B cell (primary cell): ENCODE data around the gene VSIG10L. TPM values are rescaled to one million over a fixed set of nuclear protein-coding genes. Genes with fewer than 3 reads are reported as not detected.

Experiments
- ATAC-seq: fragments of 200-7000 bp; cut with Tn5 transposase; one replicate; pipeline ENCODE4 v1.10.0; 2021; ENCODE audit warnings: low read depth, mild to moderate bottlenecking, moderate number of reproducible peaks, moderate library complexity
- CTCF ChIA-PET: fragments of 350-600 bp; sonication (Branson Sonifier 250); formaldehyde crosslinking; loops from one replicate; lab custom pipeline; 2021; ENCODE audit warnings: antibody characterized with exemption, inconsistent platforms; lab: Charles Lee
- POLR2A ChIA-PET: fragments of 350-600 bp; sonication (Branson Sonifier 250); formaldehyde crosslinking; loops from one replicate; lab custom pipeline; 2021; ENCODE audit warnings: antibody characterized with exemption; lab: Charles Lee
- DNase-seq: peaks from one replicate; pipeline ENCODE4 v3.0.0; 2013
- H2AFZ ChIP-seq: 2 replicates; pipeline ENCODE4 v1.6.1; 2012; ENCODE audit warnings: mild to moderate bottlenecking, low read depth, low read length; ENCODE audit not compliant: insufficient read depth, poor library complexity, severe bottlenecking
- H3K27ac ChIP-seq, 2 donors: 1 replicate in 1 of 2; 2 replicates in 1 of 2; pipeline ENCODE4 v1.5.1; 2012 to 2013; ENCODE audit warnings: low read length in 2 of 2, mild to moderate bottlenecking in 2 of 2, moderate library complexity in 1 of 2
- H3K27me3 ChIP-seq, 4 experiments: fragments of 200-600 bp in 1 of 4; sonication (generic) in 1 of 4; replicated peaks in 1 of 4; 1 replicate in 2 of 4; 2 replicates in 2 of 4; pipeline versions ENCODE4 v1.6.1 to v1.7.0; 2013 to 2016; ENCODE audit warnings: low read length in 3 of 4, mild to moderate bottlenecking in 2 of 4, mixed read lengths in 1 of 4, moderate library complexity in 1 of 4; ENCODE audit not compliant: insufficient read depth in 4 of 4, control insufficient read depth in 3 of 4; ENCODE audit errors: control extremely low read depth in 1 of 4
- H3K36me3 ChIP-seq, 2 experiments: replicated peaks in 1 of 2; 1 replicate in 1 of 2; 2 replicates in 1 of 2; pipeline versions ENCODE4 v1.6.1 to v1.7.1; 2013; ENCODE audit warnings: low read length in 1 of 2; ENCODE audit not compliant: insufficient read depth in 2 of 2, control insufficient read depth in 1 of 2; ENCODE audit errors: control extremely low read depth in 1 of 2, extremely low read depth in 1 of 2
- H3K4me1 ChIP-seq, 2 donors: fragments of 200-600 bp in 1 of 2; sonication (generic) in 1 of 2; 1 replicate in 1 of 2; 2 replicates in 1 of 2; pipeline versions ENCODE4 v1.5.1 to v1.6.1; 2013 to 2017; ENCODE audit warnings: low read length in 2 of 2; ENCODE audit not compliant: control insufficient read depth in 2 of 2, insufficient read depth in 2 of 2
- H3K4me2 ChIP-seq: replicated peaks from 2 replicates; pipeline ENCODE3; 2012; ENCODE audit warnings: mild to moderate bottlenecking, low read depth, low read length; ENCODE audit not compliant: poor library complexity, severe bottlenecking
- H3K4me3 ChIP-seq, 5 experiments: fragments of 200-600 bp in 1 of 5; sonication (generic) in 1 of 5; 1 replicate in 3 of 5; 2 replicates in 2 of 5; pipeline versions ENCODE4 v1.5.1 to v1.7.0; 2011 to 2016; ENCODE audit warnings: low read length in 4 of 5, mild to moderate bottlenecking in 4 of 5, low read depth in 2 of 5, control low read depth in 1 of 5, moderate library complexity in 1 of 5; ENCODE audit not compliant: insufficient read depth in 1 of 5; ENCODE audit errors: control extremely low read depth in 1 of 5, extremely low read depth in 1 of 5
- H3K79me2 ChIP-seq: fragments of 200-600 bp; sonication (generic); one replicate; pipeline ENCODE4 v1.6.0; 2016; ENCODE audit warnings: low read length; ENCODE audit not compliant: control insufficient read depth, insufficient read depth
- H3K9ac ChIP-seq: fragments of 200-600 bp; sonication (generic); 2 replicates; pipeline ENCODE4 v1.6.1; 2017; ENCODE audit warnings: mild to moderate bottlenecking, low read length, moderate library complexity
- H3K9me3 ChIP-seq, 3 donors: one replicate each; pipeline versions ENCODE4 v1.6.1 to v1.7.1; 2013; ENCODE audit warnings: low read length in 2 of 3; ENCODE audit not compliant: control insufficient read depth in 2 of 3, insufficient read depth in 1 of 3; ENCODE audit errors: control extremely low read depth in 1 of 3
- H4K20me1 ChIP-seq: 2 replicates; pipeline ENCODE4 v1.6.0; 2012; ENCODE audit warnings: mild to moderate bottlenecking, low read length; ENCODE audit not compliant: insufficient read depth, control insufficient read depth, poor library complexity, severe bottlenecking
- H3K27ac Mint-ChIP-seq: one replicate; pipeline ENCODE4 v1.8.0; 2021; ENCODE audit warnings: mixed read lengths
- H3K27me3 Mint-ChIP-seq: one replicate; pipeline ENCODE4 v1.8.0; 2021; ENCODE audit warnings: mixed read lengths
- H3K4me1 Mint-ChIP-seq: one replicate; pipeline ENCODE4 v1.8.0; 2021; ENCODE audit warnings: mixed read lengths
- H3K4me3 Mint-ChIP-seq: one replicate; pipeline ENCODE4 v1.8.0; 2021; ENCODE audit warnings: mixed read lengths
- H3K9me3 Mint-ChIP-seq: one replicate; pipeline ENCODE4 v1.8.0; 2022; ENCODE audit warnings: mixed read lengths; ENCODE audit not compliant: insufficient read depth
- EZH2 ChIP-seq: IDR thresholded peaks from 2 replicates; pipeline ENCODE4 v1.6.1; 2012; ENCODE audit warnings: borderline replicate concordance, low read depth, mild to moderate bottlenecking, moderate library complexity, low read length; ENCODE audit not compliant: insufficient read depth, poor library complexity, severe bottlenecking
- WGBS: methylation state at CpG from one replicate; pipeline ENCODE4 v1.1.5; 2013; ENCODE audit warnings: missing lambda C conversion rate; ENCODE audit not compliant: insufficient coverage; 5-methylcytosine and 5-hydroxymethylcytosine counted together
- intact Hi-C: fragments of 100-400 bp; cut with micrococcal nuclease; formaldehyde crosslinking; loops from one replicate; pipeline ENCODE4 v1.10.0; 2022
- polyA plus RNA-seq: library from polyadenylated mRNA; depleted of rRNA; stranded (reverse); fragments of >200 nt; gene quantifications from 2 replicates; pipeline ENCODE4 v1.2.3, GENCODE V29; 2012
- total RNA-seq, 2 donors: library from RNA; stranded (reverse); fragments of 120-200 nt in 1 of 2; gene quantifications; 1 replicate in 1 of 2; 2 replicates in 1 of 2; pipeline versions ENCODE4 v1.2.3 to v1.2.4, GENCODE V29; 2013 to 2022
- TF ChIP-seq, protein P1 (sequence below): fragments of 200-600 bp; IDR thresholded peaks from one replicate; pipeline ENCODE4 v1.8.0; 2022; ENCODE audit warnings: antibody characterized with exemption, mild to moderate bottlenecking

The VSIG10L gene
- total and polyA plus RNA-seq, 2 donors (not counting 1 experiment from before 2014, with no cell fraction given) = 1.3 to 1.7 TPM

DNA sequence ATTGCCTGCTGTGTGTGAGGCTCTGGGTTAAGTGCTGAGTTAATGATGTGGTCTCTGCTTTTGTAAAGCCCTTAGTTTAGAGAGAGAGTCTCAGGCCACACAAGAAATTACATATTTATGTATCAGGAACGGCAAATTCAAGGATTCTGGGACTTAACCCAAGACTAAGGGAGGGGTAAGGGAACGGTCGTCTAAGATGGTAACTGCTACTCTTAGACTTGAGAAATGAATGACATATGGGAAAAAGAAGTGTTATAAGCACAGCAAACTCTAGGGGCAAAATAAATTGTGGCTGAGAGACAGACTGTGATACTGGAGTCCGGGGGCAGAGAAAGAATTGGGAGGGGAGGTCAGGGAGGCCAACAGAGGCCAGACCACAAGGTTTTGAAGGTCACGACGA, 10.2 kb downstream of the VSIG10L start:
- 96% methylated on average over 5 of the region's 6 CpGs for WGBS
- H3K4me1 ChIP-seq = peaks cover 12 to 18% of the 10 kb centered on the region in 2 donors
- POLR2A ChIA-PET = no interaction called here
- ATAC-seq (no peak), DNase-seq (no peak)
- H2AFZ ChIP-seq = no peak overlapping the region
- H3K27ac ChIP-seq = no peak overlapping the region
- H4K20me1 ChIP-seq = no peaks in the 10 kb centered on the region
- H3K4me3 ChIP-seq = no peak overlapping the region
- Mint-ChIP-seq H3K27ac (no peak overlapping the region), H3K4me1 (peaks cover 8% of the 10 kb centered on the region), H3K9me3 (peaks cover 4% of the 10 kb centered on the region), H3K4me3 (no peak overlapping the region), H3K27me3 (peaks cover 32% of the 10 kb centered on the region)
- intact Hi-C loops = no loop called here
- no peaks in the 10 kb centered on the region for H3K36me3 ChIP-seq
- CTCF ChIA-PET = interaction anchor here (1.0 kb wide), 1 partner anchor 142 kb away, joined by 3 read pairs; no protein-coding TSS in a partner anchor
- no peak overlapping the region for H3K4me2 ChIP-seq
- no peaks in the 10 kb centered on the region for H3K79me2 ChIP-seq
- H3K9ac ChIP-seq = no peak overlapping the region
- H3K9me3 ChIP-seq = peaks cover 0 to 30% (median 3%) of the 10 kb centered on the region in 3 donors
- TF ChIP-seq EZH2 = no peak
- TF ChIP-seq, protein P1, sequence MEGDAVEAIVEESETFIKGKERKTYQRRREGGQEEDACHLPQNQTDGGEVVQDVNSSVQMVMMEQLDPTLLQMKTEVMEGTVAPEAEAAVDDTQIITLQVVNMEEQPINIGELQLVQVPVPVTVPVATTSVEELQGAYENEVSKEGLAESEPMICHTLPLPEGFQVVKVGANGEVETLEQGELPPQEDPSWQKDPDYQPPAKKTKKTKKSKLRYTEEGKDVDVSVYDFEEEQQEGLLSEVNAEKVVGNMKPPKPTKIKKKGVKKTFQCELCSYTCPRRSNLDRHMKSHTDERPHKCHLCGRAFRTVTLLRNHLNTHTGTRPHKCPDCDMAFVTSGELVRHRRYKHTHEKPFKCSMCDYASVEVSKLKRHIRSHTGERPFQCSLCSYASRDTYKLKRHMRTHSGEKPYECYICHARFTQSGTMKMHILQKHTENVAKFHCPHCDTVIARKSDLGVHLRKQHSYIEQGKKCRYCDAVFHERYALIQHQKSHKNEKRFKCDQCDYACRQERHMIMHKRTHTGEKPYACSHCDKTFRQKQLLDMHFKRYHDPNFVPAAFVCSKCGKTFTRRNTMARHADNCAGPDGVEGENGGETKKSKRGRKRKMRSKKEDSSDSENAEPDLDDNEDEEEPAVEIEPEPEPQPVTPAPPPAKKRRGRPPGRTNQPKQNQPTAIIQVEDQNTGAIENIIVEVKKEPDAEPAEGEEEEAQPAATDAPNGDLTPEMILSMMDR = no peak
- peaks cover 0 to 41% (median 19%) of the 10 kb centered on the region in 4 experiments for H3K27me3 ChIP-seq

- Histone ChIP-seq H3K79me2 (no peaks in the 10 kb centered on the region), H3K4me3 (no peak overlapping the region), H4K20me1 (no peaks in the 10 kb centered on the region), H3K4me2 (no peak overlapping the region), H2AFZ (no peak overlapping the region), H3K9ac (no peak overlapping the region), H3K27ac (no peak overlapping the region), H3K27me3 (peaks cover 0 to 45% (median 22%) of the 10 kb centered on the region in 4 experiments), H3K4me1 (peaks cover 12 to 20% of the 10 kb centered on the region in 2 donors), H3K9me3 (peaks cover 0 to 32% (median 3%) of the 10 kb centered on the region in 3 donors), H3K36me3 (no peaks in the 10 kb centered on the region)
- 59% methylated on average over 3 of the region's 3 CpGs for WGBS
- ATAC-seq (no peak), DNase-seq (no peak)
- H3K27me3 Mint-ChIP-seq = peaks cover 34% of the 10 kb centered on the region
- H3K4me3 Mint-ChIP-seq = no peak overlapping the region
- CTCF ChIA-PET = interaction anchor here (1.0 kb wide), 1 partner anchor 142 kb away, joined by 3 read pairs; no protein-coding TSS in a partner anchor
- H3K4me1 Mint-ChIP-seq = peaks cover 8% of the 10 kb centered on the region
- intact Hi-C loops = no loop called here
- no peak overlapping the region for H3K27ac Mint-ChIP-seq
- no peak for TF ChIP-seq EZH2
- TF ChIP-seq, protein P1 = no peak
- POLR2A ChIA-PET = no interaction called here
- H3K9me3 Mint-ChIP-seq = peaks cover 4% of the 10 kb centered on the region
Measured at GRCh38 chr19:51331193-51331592, 10.7 kb downstream of the VSIG10L start.
